Right lobe of liver (tissue), 4 donors: ENCODE measurements around the gene CYP1A1.

Experiments
- POLR2A ChIP-seq: fragments of 450-650 bp; IDR thresholded peaks from one replicate; pipeline ENCODE4 v1.6.1; 2017; ENCODE audit warnings: antibody characterized with exemption, mild to moderate bottlenecking
- TF ChIP-seq, protein P1 (sequence below), 4 donors: fragments of 200-600 bp in 3 of 4; fragments of 450-650 bp in 1 of 4; IDR thresholded peaks; one replicate each; pipeline versions ENCODE4 v1.5.1 to v1.8.0; 2016 to 2022; ENCODE audit warnings: antibody characterized with exemption in 4 of 4, mild to moderate bottlenecking in 2 of 4
- donor health status: DM: no; HTN: no; CAD: no.
- donor health status: DM: no; HTN: no; CAD: no.
- donor health status: DM: no; HTN: yes; CAD: no.

DNA sequence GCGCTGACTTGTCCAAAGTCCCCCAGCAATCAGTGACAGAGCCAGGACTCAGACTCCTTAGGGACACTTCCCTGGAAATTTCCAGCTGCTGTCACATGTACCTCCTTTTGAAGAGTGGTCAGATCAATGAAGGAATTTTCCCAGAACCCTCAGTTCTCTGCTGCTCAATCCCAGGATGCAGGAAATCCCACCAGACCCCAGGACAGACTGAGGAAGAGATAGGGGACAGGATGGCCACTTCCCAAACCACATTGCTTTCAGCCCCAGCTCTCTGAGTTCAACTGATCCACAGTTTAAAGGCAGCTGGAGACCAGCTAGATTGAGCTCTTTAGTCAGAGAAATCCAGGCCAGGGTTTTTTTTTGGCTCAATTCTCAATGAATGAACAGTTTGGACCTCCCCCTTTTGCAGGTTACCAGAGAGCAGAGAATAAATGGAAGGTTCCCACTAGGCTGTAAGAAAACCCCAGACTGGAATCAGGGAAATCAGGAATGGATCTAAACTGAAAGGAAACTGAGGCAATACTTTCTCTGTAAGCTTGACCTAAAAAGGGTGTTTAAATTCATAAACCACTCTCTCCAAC, 1.5 kb downstream of the CYP1A1 start:
- TF ChIP-seq, protein P1, sequence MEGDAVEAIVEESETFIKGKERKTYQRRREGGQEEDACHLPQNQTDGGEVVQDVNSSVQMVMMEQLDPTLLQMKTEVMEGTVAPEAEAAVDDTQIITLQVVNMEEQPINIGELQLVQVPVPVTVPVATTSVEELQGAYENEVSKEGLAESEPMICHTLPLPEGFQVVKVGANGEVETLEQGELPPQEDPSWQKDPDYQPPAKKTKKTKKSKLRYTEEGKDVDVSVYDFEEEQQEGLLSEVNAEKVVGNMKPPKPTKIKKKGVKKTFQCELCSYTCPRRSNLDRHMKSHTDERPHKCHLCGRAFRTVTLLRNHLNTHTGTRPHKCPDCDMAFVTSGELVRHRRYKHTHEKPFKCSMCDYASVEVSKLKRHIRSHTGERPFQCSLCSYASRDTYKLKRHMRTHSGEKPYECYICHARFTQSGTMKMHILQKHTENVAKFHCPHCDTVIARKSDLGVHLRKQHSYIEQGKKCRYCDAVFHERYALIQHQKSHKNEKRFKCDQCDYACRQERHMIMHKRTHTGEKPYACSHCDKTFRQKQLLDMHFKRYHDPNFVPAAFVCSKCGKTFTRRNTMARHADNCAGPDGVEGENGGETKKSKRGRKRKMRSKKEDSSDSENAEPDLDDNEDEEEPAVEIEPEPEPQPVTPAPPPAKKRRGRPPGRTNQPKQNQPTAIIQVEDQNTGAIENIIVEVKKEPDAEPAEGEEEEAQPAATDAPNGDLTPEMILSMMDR (IDR thresholded peaks at IDR 0.05) = no peak
- no peak for TF ChIP-seq POLR2A
